K562 (cell line): Measurements from ENCODE around the gene ECD. TPM values are rescaled to one million over a fixed set of nuclear protein-coding genes. Genes with fewer than 3 reads are reported as not detected.

Source experiments
- ATAC-seq: fragments of 200-7000 bp; cut with Tn5 transposase; 3 replicates; pipeline ENCODE4 v1.9.1; 2020; ENCODE audit warnings: moderate library complexity
- BruUV-seq: library from RNA; stranded (reverse); fragments of 400-500 nt; replicated peaks from 2 replicates; lab custom pipeline; 2021; lab: Mats Ljungman, UMichigan
- CTCF ChIA-PET: fragments of 300-600 bp; formaldehyde crosslinking; extraction: SDS; loops from one replicate; lab custom pipeline; 2021; ENCODE audit warnings: low intra/inter-chr PET ratio; lab: Yijun Ruan, JAX
- POLR2A ChIA-PET: fragments of 300-600, 350-650 bp; sonication (Branson Sonifier 250); formaldehyde crosslinking; extraction: SDS; loops from one replicate; lab custom pipeline; 2021; ENCODE audit warnings: antibody characterized with exemption, inconsistent platforms; lab: Yijun Ruan, JAX
- DNase-seq, 4 experiments: peaks; one replicate each; pipeline versions ENCODE4 v3.0.0 to v3.0.0-alpha.2; 2011 to 2018; ENCODE audit warnings: low spot score in 3 of 4, mixed read lengths in 3 of 4; ENCODE audit errors: extremely low read depth in 1 of 4
- FAIRE-seq: peaks from 2 replicates; lab custom pipeline; 2011; peaks lifted over from hg19 to GRCh38; lab: Jason Lieb, UNC
- H2AFZ ChIP-seq: 2 replicates; pipeline ENCODE4 v1.6.0; 2011; ENCODE audit warnings: low read depth, low read length, control low read depth, inconsistent platforms
- H3K27ac ChIP-seq: fragments of 200-600 bp; 3 replicates; pipeline ENCODE4 v1.8.0; 2011; ENCODE audit warnings: low read depth, mild to moderate bottlenecking, control low read depth, inconsistent platforms, low read length, moderate library complexity, mixed read lengths; ENCODE audit errors: extremely low read depth
- H3K27me3 ChIP-seq, 2 experiments: fragments of 300-600 bp in 1 of 2; 2 replicates in 1 of 2; 3 replicates in 1 of 2; pipeline versions ENCODE4 v1.6.0 to v1.8.0; 2011; ENCODE audit warnings: inconsistent platforms in 2 of 2, low read length in 2 of 2, mild to moderate bottlenecking in 1 of 2, mixed read lengths in 1 of 2, moderate library complexity in 1 of 2; ENCODE audit not compliant: control insufficient read depth in 2 of 2, insufficient read depth in 2 of 2
- H3K36me3 ChIP-seq: fragments of 300-600 bp; 3 replicates; pipeline ENCODE4 v1.8.0; 2011; ENCODE audit warnings: mild to moderate bottlenecking, low read length, inconsistent platforms; ENCODE audit not compliant: control insufficient read depth, insufficient read depth
- H3K4me1 ChIP-seq, 2 experiments: fragments of 200-600 bp in 1 of 2; replicated peaks in 1 of 2; 2 replicates in 1 of 2; 3 replicates in 1 of 2; pipeline versions ENCODE4 v1.5.1 to v1.8.0; 2011; ENCODE audit warnings: inconsistent platforms in 2 of 2, low read length in 2 of 2, mild to moderate bottlenecking in 1 of 2, mixed read lengths in 1 of 2, moderate library complexity in 1 of 2; ENCODE audit not compliant: control insufficient read depth in 2 of 2, insufficient read depth in 2 of 2
- H3K4me2 ChIP-seq: 2 replicates; pipeline ENCODE4 v1.6.1; 2011; ENCODE audit warnings: low read length, control low read depth, inconsistent platforms, mixed read lengths; ENCODE audit not compliant: insufficient read depth
- H3K4me3 ChIP-seq: fragments of 200-600 bp; sonication (generic), shearing (Covaris generic); 2 replicates; pipeline ENCODE4 v1.5.1; 2016; ENCODE audit warnings: control low read depth, inconsistent platforms
- H3K79me2 ChIP-seq: fragments of 200-600 bp; 3 replicates; pipeline ENCODE4 v1.8.0; 2011; ENCODE audit warnings: low read length, inconsistent platforms; ENCODE audit not compliant: control insufficient read depth, insufficient read depth
- H3K9ac ChIP-seq, 2 experiments: 2 replicates each; pipeline versions ENCODE4 v1.6.0 to v1.6.1; 2011; ENCODE audit warnings: low read depth in 2 of 2, low read length in 2 of 2, control low read depth in 1 of 2, inconsistent platforms in 1 of 2, mild to moderate bottlenecking in 1 of 2, mixed read lengths in 1 of 2; ENCODE audit not compliant: insufficient read depth in 1 of 2
- H3K9me1 ChIP-seq: one replicate; pipeline ENCODE4 v1.6.0; 2011; ENCODE audit warnings: inconsistent platforms, mild to moderate bottlenecking, low read length, moderate library complexity; ENCODE audit not compliant: control insufficient read depth, insufficient read depth
- H3K9me3 ChIP-seq: replicated peaks from 2 replicates; pipeline ENCODE4 v1.5.1; 2011; ENCODE audit warnings: low read depth, low read length, inconsistent platforms; ENCODE audit not compliant: control insufficient read depth, insufficient read depth
- H4K20me1 ChIP-seq: replicated peaks from 2 replicates; pipeline ENCODE4 v1.6.1; 2011; ENCODE audit warnings: low read length, inconsistent platforms, mixed read lengths; ENCODE audit not compliant: control insufficient read depth, insufficient read depth
- HDAC2 ChIP-seq: fragments of 450-650 bp; IDR thresholded peaks from 2 replicates; pipeline ENCODE4 v1.6.1; 2016; ENCODE audit warnings: mild to moderate bottlenecking
- MCM2 ChIP-seq: fragments of 450-650 bp; IDR thresholded peaks from 2 replicates; pipeline ENCODE4 v1.6.1; 2017; ENCODE audit warnings: low read depth, mild to moderate bottlenecking
- SPI1 ChIP-seq: IDR thresholded peaks from 2 replicates; pipeline ENCODE4 v1.6.1; 2011; ENCODE audit warnings: low read depth, low read length, control low read depth, borderline replicate concordance
- ZNF561 ChIP-seq: fragments of 450-650 bp; formaldehyde crosslinking; conservative IDR thresholded peaks from 2 replicates; pipeline ENCODE4 v1.4.0; 2020; ENCODE audit warnings: mild to moderate bottlenecking, moderate library complexity
- WGBS: fragments of 100-300 bp; shearing (Covaris generic); methylation state at CpG from one replicate; pipeline ENCODE4 v1.1.6; 2016; ENCODE audit warnings: low coverage, mixed read lengths; ENCODE audit not compliant: insufficient coverage; ENCODE audit errors: missing lambda C conversion rate; 5-methylcytosine and 5-hydroxymethylcytosine counted together
- in situ Hi-C: fragments of 300-500 bp; cut with MboI; formaldehyde crosslinking; loops from 4 replicates; pipeline ENCODE4 v1.15.0; 2018; ENCODE audit warnings: inconsistent platforms, mixed read lengths
- intact Hi-C: fragments of 100-400 bp; cut with micrococcal nuclease; formaldehyde crosslinking; loops from 2 replicates; pipeline ENCODE4 v1.14.2; 2022
- polyA plus RNA-seq, 8 experiments: library from polyadenylated mRNA; depleted of rRNA in 4 of 8; stranded (reverse) in 5 of 8; unstranded in 3 of 8; fragments of >200 nt; fragmentation: Nextera tagmentation in 2 of 8; fragmentation: Illumina TruSeq in 1 of 8; extraction: Ambion mirVana in 2 of 8; extraction: Trizol in 1 of 8; gene quantifications; 2 replicates each; pipeline versions ENCODE4 v1.2.1 to v1.2.3, GENCODE V29; 2011 to 2014; ENCODE audit warnings: inconsistent platforms in 1 of 8, missing spikeins in 1 of 8
- total RNA-seq, 7 experiments: library from RNA; depleted of rRNA in 6 of 7; stranded (reverse); fragments of >200 nt in 6 of 7; fragmentation: Illumina TruSeq in 2 of 7; extraction: Trizol in 2 of 7; gene quantifications; 2 replicates each; pipeline versions ENCODE4 v1.2.1 to v1.2.3, GENCODE V29; 2011 to 2021; ENCODE audit warnings: low replicate concordance in 1 of 7
- TF ChIP-seq, protein P1 (sequence below), 2 experiments: fragments of 200-800 bp in 1 of 2; sonication (Bioruptor generic) in 1 of 2; sonication (generic) in 1 of 2; formaldehyde crosslinking in 1 of 2; IDR thresholded peaks in 1 of 2; conservative IDR thresholded peaks in 1 of 2; 2 replicates each; pipeline versions ENCODE4 v1.5.0 to v1.6.1; 2016 to 2020; ENCODE audit warnings: missing compliant biosample characterization in 1 of 2, missing genetic modification characterization in 1 of 2, missing genetic modification reagents in 1 of 2
- TF ChIP-seq, protein P2 (sequence below): fragments of 250-450 bp; sonication (Bioruptor Pico); IDR thresholded peaks from 2 replicates; pipeline ENCODE4 v1.4.0; 2020

Gene ECD
- total and polyA plus RNA-seq, 9 of the 15 experiments (the other 6 are each of a cell fraction or from before 2014, with no cell fraction given) = 33.5 to 79.9 (median 53.2) TPM

GRCh38 chr10:73205890-73206289 lies 38.1 kb upstream of the ECD start:
- Histone ChIP-seq H3K9ac (no peak overlapping the region), H3K36me3 (no peaks in the 10 kb centered on the region), H3K79me2 (no peaks in the 10 kb centered on the region), H3K4me1 (peaks cover 0 to 1% of the 10 kb centered on the region in 2 experiments; a peak in 1 of 5 replicates), H3K9me1 (no peaks in the 10 kb centered on the region), H3K27me3 (no peaks in the 10 kb centered on the region)
- FAIRE-seq = no peak
- ATAC-seq = no peak
- WGBS = 60% methylated on average over 1 of the region's 1 CpG
- TF ChIP-seq, protein P1, sequence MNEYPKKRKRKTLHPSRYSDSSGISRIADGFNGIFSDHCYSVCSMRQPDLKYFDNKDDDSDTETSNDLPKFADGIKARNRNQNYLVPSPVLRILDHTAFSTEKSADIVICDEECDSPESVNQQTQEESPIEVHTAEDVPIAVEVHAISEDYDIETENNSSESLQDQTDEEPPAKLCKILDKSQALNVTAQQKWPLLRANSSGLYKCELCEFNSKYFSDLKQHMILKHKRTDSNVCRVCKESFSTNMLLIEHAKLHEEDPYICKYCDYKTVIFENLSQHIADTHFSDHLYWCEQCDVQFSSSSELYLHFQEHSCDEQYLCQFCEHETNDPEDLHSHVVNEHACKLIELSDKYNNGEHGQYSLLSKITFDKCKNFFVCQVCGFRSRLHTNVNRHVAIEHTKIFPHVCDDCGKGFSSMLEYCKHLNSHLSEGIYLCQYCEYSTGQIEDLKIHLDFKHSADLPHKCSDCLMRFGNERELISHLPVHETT (CRISPR knock-in tag; conservative IDR thresholded peaks at IDR 0.05 in 1 of 2, IDR thresholded peaks at IDR 0.05 in 1 of 2) = no peak
- TF ChIP-seq HDAC2 (no peak), SPI1 (no peak), ZNF561 (CRISPR knock-in tag) (no peak), MCM2 (no peak)
- TF ChIP-seq, protein P2, sequence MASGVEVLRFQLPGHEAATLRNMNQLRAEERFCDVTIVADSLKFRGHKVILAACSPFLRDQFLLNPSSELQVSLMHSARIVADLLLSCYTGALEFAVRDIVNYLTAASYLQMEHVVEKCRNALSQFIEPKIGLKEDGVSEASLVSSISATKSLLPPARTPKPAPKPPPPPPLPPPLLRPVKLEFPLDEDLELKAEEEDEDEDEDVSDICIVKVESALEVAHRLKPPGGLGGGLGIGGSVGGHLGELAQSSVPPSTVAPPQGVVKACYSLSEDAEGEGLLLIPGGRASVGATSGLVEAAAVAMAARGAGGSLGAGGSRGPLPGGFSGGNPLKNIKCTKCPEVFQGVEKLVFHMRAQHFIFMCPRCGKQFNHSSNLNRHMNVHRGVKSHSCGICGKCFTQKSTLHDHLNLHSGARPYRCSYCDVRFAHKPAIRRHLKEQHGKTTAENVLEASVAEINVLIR (CRISPR knock-in tag) = no peak
- TF ChIP-seq, all 486 proteins: peak for 0
- H3K9me3 ChIP-seq = no peaks in the 10 kb centered on the region; the same call in 1 of the 2 replicates
- DNase-seq = no peak
- BruUV-seq = no TSS peak
- H3K27ac ChIP-seq = no peak overlapping the region
- no peak overlapping the region for H3K4me2 ChIP-seq
- in situ Hi-C loops (no loop called here), intact Hi-C loops (no loop called here)
- no peaks in the 10 kb centered on the region for H4K20me1 ChIP-seq
- ChIA-PET POLR2A (interaction anchor here (0.5 to 1.0 kb wide), 3 partner anchors 28 to 207 kb away, joined by 3 read pairs; no protein-coding TSS in a partner anchor), CTCF (no interaction called here)
- H3K4me3 ChIP-seq = no peak overlapping the region
- no peak overlapping the region for H2AFZ ChIP-seq
